Activated CD8-positive, alpha-beta memory T cell treated with anti-CD3 and anti-CD28 coated beads, Interleukin-2, amount 50 U/mL, for 4 hours (primary cell): Measurements from ENCODE around the gene SGCG.
"Not testable (repeated sequence)": the region's sequence is repeated elsewhere in the genome, so short reads cannot be mapped to it uniquely, and the experiment has no call there.

Experiments used
- DNase-seq: peaks from one replicate; pipeline ENCODE4 v3.0.0-alpha.2; 2020

Gene SGCG

GRCh38 chr13:23231241-23231640 is 50.5 kb downstream of the SGCG start:
- no peak for DNase-seq

GRCh38 chr13:23235994-23236393 is 55.2 kb downstream of the SGCG start:
- no peak for DNase-seq

- no peak for DNase-seq
Observed at GRCh38 chr13:23243066-23243465, 62.3 kb downstream of the SGCG start.

- not testable (repeated sequence) for DNase-seq
Observed at GRCh38 chr13:23248410-23248809, 67.6 kb downstream of the SGCG start.

GRCh38 chr13:23254506-23254905 is 73.7 kb downstream of the SGCG start:
- DNase-seq, result no peak

GRCh38 chr13:23267571-23267970 is 86.8 kb downstream of the SGCG start:
- DNase-seq, result no peak

GRCh38 chr13:23268441-23268840 is 87.7 kb downstream of the SGCG start:
- no peak for DNase-seq

GRCh38 chr13:23271331-23271730 is 90.6 kb downstream of the SGCG start:
- DNase-seq, result no peak

GRCh38 chr13:23273498-23273897 is 92.7 kb downstream of the SGCG start:
- no peak for DNase-seq

GRCh38 chr13:23279321-23279720 is 98.5 kb downstream of the SGCG start:
- no peak for DNase-seq

GRCh38 chr13:23288564-23288963 is 107.8 kb downstream of the SGCG start:
- no peak for DNase-seq

GRCh38 chr13:23288995-23289394 is 108.2 kb downstream of the SGCG start:
- no peak for DNase-seq

- DNase-seq, result no peak
Observed at GRCh38 chr13:23289917-23290357, 109.2 kb downstream of the SGCG start.

- DNase-seq, result no peak
Observed at GRCh38 chr13:23292586-23292985, 111.8 kb downstream of the SGCG start.

- DNase-seq, result not testable (repeated sequence)
Observed at GRCh38 chr13:23314837-23315236, 134.1 kb downstream of the SGCG start.

GRCh38 chr13:23319883-23320224 is 139.1 kb downstream of the SGCG start:
- DNase-seq, result no peak

GRCh38 chr13:23320926-23321534 is 140.3 kb downstream of the SGCG start:
- DNase-seq, result no peak

GRCh38 chr13:23321535-23322241 is 140.9 kb downstream of the SGCG start:
- DNase-seq, result no peak

- DNase-seq, result no peak
Observed at GRCh38 chr13:23322353-23323336, 141.9 kb downstream of the SGCG start.

GRCh38 chr13:23323946-23324709 is 143.3 kb downstream of the SGCG start:
- DNase-seq, result no peak

GRCh38 chr13:23325191-23325590 is 144.4 kb downstream of the SGCG start:
- DNase-seq, result no peak

GRCh38 chr13:23330356-23330755 is 149.6 kb downstream of the SGCG start:
- DNase-seq, result no peak

- DNase-seq, result no peak
Observed at GRCh38 chr13:23339225-23339624, 158.4 kb downstream of the SGCG start.
